HL-60/S4 (cell line): ENCODE measurements around the gene RAB21.

Experiments
- in situ Hi-C: fragments of 300-500 bp; cut with MboI; formaldehyde crosslinking; loops from 2 replicates; pipeline ENCODE4 v1.14.3; 2022; ENCODE audit warnings: low sequenced_read_pairs

The RAB21 gene, protein sequence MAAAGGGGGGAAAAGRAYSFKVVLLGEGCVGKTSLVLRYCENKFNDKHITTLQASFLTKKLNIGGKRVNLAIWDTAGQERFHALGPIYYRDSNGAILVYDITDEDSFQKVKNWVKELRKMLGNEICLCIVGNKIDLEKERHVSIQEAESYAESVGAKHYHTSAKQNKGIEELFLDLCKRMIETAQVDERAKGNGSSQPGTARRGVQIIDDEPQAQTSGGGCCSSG

GRCh38 chr12:71754461-71755145 is at the start of gene RAB21:
Gene RAB21 (plus strand): TSS chr12:71754863. CDS start chr12:71755130, 267 bp downstream.
- in situ Hi-C loops, result no loop called here

DNA sequence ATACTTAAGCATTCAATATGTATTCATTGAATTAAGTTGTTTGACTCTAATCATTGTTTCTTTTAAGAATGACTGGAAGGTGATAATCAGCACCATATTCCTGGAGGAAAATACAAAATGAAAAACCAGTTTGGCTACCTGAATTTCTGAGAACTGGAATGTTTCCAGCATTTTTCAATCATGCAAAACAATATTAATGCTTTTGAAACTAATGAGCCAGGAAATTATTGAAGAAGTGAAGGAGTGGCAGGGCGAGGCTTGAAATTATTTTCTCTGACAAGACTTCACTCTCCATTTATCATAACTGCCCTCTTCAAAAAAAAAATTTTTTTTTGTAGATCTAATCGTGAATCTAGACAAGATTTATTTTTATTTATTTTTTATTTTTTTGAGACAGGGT is 49.7 kb upstream of the RAB21 start:
- in situ Hi-C loops, result no loop called here

DNA sequence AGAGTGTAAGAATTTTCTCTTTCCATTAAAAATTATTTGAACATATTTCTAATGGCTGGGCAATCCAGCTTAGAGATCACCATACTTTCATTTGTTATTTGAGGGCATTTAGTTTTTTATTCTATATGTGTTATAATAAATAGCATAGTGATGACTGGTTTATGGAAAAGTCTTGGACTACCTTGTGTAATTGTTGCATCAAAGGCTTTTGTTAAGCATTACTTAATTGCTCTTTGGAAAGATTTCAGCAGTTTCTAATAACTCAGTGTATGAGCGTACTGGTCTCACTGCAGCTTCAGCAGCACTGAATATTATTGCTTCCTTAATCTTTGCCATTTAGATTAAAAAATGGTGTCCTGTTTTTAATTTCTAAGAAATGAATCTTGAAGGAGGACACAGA is 46.0 kb upstream of the RAB21 start:
- in situ Hi-C loops, result no loop called here

DNA sequence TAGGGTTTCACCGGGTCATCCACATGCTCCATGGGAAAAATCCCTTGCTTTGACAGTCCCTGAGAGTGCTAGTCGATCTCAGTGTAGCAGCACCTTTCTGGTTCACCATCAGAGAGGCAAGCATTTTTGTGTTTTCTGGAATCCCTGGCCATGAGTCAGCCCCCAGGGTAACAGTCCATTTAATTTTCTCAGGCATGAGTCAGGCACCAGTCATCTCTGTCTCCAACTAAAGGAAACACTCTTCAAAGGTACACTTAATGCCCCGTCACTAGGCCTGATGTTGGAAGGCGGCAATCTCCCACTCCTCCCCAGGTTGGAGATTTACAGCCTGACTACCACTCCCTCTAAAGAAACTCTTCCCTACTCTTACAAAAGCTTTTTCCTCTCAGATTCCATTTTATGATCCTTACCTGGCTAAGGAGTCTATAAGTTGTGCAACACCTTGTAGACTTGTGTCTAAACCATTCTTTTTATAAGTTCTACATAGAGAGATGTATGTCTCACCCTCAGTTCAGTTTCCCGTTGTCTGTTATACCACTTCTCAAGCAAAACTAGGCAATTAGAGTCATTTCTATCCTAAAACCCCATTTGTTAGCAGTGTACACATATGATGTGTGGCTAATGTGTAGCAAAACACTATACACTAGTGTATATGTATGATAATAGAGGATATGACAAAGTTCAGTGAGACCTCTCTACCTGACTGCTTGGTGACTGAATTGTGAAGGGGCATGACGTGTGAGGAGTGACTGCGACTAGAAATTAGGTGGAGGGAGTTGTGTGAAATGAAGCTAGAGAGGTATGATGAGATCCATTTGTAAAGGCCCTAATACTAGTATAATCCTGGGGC is 44.2 kb upstream of the RAB21 start:
- in situ Hi-C loops, result no loop called here

DNA sequence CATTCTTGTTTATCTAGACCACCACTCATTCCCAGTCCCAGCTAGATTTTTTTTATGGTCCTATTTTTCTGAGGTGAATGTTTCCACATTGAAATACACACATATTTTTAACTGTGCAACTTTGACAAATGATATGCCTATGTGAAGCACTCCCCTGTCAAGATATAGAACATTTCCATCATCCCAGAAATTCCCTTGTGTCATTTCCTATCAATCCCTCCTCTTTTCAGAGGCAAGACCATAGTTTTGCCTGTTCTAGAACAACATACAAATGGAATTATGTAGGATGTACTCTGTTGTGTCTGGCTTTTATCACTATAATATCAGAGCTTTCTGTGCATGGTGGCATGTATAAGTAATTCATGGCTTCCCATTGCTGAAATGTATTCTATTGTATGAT is 36.1 kb upstream of the RAB21 start:
- in situ Hi-C loops, result no loop called here

- in situ Hi-C loops, result no loop called here
These were observed 34.9 kb upstream of the RAB21 start for GRCh38 chr12:71719647-71720370.

DNA sequence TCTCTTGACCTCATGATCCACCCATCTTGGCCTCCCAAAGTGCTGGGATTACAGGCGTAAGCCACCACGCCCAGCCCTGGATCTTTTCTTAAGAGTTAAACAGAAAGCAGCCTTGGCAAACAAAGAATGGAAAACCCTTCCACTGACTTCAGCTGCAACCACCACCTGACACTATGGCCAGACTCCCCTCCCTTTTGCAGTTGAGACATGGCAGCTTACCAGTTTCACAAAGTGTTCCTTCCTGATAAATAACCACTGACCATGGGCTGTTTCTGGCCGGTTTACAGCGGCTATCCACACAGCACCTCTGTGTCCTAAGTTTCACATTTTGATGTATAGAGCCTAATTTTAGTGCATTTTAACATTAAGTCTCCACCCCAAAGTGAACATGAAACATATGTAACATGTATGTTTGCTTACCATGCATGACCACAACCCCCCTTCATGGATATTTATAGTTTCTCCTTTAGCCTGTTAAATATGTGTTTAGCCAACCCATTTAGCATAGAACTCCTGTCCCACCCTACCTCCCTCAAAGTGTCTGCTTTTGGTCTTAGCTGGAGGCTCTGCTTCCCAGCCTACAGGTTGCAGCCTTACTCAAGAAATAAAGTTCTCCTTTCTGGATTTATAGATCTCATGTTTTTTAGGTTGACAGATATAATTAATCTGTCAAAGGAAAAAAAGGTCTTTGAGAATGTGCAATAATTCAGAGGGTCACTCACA is 32.7 kb upstream of the RAB21 start:
- in situ Hi-C loops, result no loop called here

- in situ Hi-C loops, result loop anchor here (25.0 kb wide), 1 partner anchor 313 kb away; no protein-coding TSS in a partner anchor
These were observed 29.7 kb upstream of the RAB21 start for GRCh38 chr12:71725011-71725410.

GRCh38 chr12:71726548-71726947 is 28.1 kb upstream of the RAB21 start:
- in situ Hi-C loops, result loop anchor here (25.0 kb wide), 1 partner anchor 314 kb away; no protein-coding TSS in a partner anchor

GRCh38 chr12:71727958-71728357 is 26.7 kb upstream of the RAB21 start:
- in situ Hi-C loops, result loop anchor here (25.0 kb wide), 1 partner anchor 316 kb away; no protein-coding TSS in a partner anchor

GRCh38 chr12:71730936-71731335 is 23.7 kb upstream of the RAB21 start:
- in situ Hi-C loops, result loop anchor here (25.0 kb wide), 1 partner anchor 319 kb away; no protein-coding TSS in a partner anchor

- in situ Hi-C loops, result loop anchor here (25.0 kb wide), 1 partner anchor 319 kb away; no protein-coding TSS in a partner anchor
These were observed 23.0 kb upstream of the RAB21 start for GRCh38 chr12:71731439-71732356.

- in situ Hi-C loops, result loop anchor here (25.0 kb wide), 1 partner anchor 320 kb away; no protein-coding TSS in a partner anchor
These were observed 22.3 kb upstream of the RAB21 start for GRCh38 chr12:71732357-71732712.

DNA sequence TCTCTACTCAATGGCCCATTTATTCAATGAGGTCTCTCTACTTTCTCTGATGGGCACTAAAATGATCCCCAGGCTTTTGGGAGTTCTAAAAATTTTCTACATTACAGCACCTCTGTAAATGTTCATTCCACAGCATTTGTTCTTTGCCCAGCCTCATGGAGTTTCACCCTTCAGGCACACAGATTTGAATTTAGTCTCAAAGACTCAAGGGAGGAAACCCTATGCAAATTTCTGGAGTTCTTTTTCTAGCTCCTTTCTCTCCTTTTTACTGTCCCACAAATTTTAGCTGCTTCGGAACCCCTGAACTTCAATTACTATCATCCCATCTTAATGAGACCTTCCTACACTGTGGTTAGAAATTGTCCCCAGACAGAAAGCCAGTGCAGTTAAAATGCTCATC is 17.5 kb upstream of the RAB21 start:
- in situ Hi-C loops, result loop anchor here (25.0 kb wide), 1 partner anchor 325 kb away; no protein-coding TSS in a partner anchor

- in situ Hi-C loops, result loop anchor here (25.0 kb wide), 1 partner anchor 331 kb away; no protein-coding TSS in a partner anchor
These were observed 11.7 kb upstream of the RAB21 start for GRCh38 chr12:71742998-71743397.

DNA sequence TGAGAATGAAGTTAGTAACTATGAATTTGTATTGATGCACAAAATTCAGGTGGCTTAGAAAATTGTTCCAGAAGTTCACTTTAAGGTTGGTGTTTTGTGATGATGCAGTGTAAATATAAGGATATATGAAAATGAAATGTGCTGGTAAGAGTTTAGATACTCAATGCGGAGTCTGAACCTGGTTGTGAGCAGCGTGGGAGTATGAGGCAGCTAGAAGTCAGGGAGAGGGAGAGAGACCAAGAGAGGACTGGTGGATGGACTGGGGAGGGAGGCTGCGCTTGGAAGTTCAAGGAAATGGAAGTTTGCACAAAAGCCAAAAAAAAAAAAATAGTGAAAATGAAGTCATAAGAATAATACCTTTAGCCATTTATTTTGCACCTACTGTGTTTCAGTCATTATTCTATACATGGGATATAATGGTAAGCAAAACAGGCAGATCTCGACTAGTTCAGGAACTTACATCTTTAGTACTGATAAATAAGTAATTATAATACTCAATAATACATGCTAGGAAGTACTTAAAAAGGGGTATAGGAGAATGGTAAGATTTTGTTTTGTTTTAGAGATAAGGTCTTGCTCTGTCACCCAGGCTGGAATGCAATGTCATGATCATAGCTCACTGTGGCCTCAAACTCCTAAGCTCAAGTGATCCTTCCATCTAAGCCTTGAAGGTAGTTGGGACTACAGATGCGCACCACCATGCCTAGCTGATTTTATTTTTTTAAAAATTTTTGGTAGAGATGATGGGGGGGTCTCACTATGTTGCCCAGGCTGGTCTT is 10.0 kb upstream of the RAB21 start:
- in situ Hi-C loops, result loop anchor here (25.0 kb wide), 1 partner anchor 332 kb away; no protein-coding TSS in a partner anchor

DNA sequence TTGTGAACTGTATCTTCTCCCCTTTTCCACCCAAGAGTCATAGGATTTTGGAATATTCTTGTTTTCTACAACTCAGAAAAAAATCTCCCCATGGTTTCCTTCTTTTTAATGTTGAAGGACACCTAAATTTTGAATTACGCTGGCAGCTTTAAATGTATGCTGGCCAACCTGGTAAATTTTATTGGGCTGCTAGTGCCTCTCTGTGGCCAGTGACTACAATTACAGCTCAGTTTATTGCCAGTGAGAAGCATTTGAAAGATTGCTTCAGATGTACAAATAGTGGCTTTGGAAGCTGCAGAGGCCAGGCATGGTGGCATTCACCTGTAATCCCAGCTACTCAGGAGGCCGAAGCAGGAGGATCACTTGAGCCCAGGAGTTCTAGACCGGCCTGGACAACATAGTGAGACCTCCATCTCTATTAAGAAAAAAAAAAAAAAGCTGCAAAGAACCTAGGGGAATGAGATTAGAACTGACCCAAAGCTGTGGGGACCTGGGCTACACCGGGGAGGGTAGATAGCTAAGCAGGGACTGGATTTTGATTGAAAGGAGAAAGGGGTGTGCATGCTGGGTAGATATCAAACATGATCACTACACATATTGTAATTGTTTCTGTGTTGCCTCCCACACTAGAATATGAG is 7.6 kb upstream of the RAB21 start:
- in situ Hi-C loops, result loop anchor here (25.0 kb wide), 1 partner anchor 335 kb away; no protein-coding TSS in a partner anchor
